Endothelial cell (in vitro differentiated cells): ENCODE data around the gene CARD11. TPM values are rescaled to one million over a fixed set of nuclear protein-coding genes. Genes with fewer than 3 reads are reported as not detected.

Experiments
- DNase-seq: peaks from one replicate; pipeline ENCODE4 v3.0.0; 2021; ENCODE audit warnings: low spot score
- H3K27ac Mint-ChIP-seq: one replicate; pipeline ENCODE4 v1.8.0; 2021; ENCODE audit warnings: mixed read lengths, inconsistent platforms; ENCODE audit not compliant: unreplicated experiment
- H3K27me3 Mint-ChIP-seq: one replicate; pipeline ENCODE4 v1.8.0; 2021; ENCODE audit warnings: mild to moderate bottlenecking, moderate library complexity, mixed read lengths, inconsistent platforms; ENCODE audit not compliant: unreplicated experiment
- H3K36me3 Mint-ChIP-seq: one replicate; pipeline ENCODE4 v1.8.0; 2021; ENCODE audit warnings: mild to moderate bottlenecking, low read depth, mixed read lengths, inconsistent platforms; ENCODE audit not compliant: unreplicated experiment
- H3K4me1 Mint-ChIP-seq: one replicate; pipeline ENCODE4 v1.8.0; 2021; ENCODE audit warnings: mild to moderate bottlenecking, mixed read lengths, inconsistent platforms; ENCODE audit not compliant: unreplicated experiment
- H3K4me3 Mint-ChIP-seq: one replicate; pipeline ENCODE4 v1.8.0; 2021; ENCODE audit warnings: mild to moderate bottlenecking, mixed read lengths, inconsistent platforms; ENCODE audit not compliant: unreplicated experiment
- H3K9me3 Mint-ChIP-seq: one replicate; pipeline ENCODE4 v1.8.0; 2021; ENCODE audit warnings: mixed read lengths, inconsistent platforms; ENCODE audit not compliant: unreplicated experiment
- total RNA-seq: library from RNA; stranded (reverse); fragmentation: NEBNext Ultra II Directional; extraction: Animal tissue kit (Norgen Biotek cat#: 25700); gene quantifications from one replicate; pipeline ENCODE4 v1.2.1, GENCODE V29; 2021; ENCODE audit not compliant: unreplicated experiment
- TF ChIP-seq, protein P1 (sequence below): fragments of 200-600 bp; sonication (generic); IDR thresholded peaks from one replicate; pipeline ENCODE4 v1.5.0; 2021; ENCODE audit warnings: antibody characterized with exemption; ENCODE audit not compliant: unreplicated experiment

CARD11 gene
- total RNA-seq, 1 donor from 2014 or later: 3.9 TPM

DNA sequence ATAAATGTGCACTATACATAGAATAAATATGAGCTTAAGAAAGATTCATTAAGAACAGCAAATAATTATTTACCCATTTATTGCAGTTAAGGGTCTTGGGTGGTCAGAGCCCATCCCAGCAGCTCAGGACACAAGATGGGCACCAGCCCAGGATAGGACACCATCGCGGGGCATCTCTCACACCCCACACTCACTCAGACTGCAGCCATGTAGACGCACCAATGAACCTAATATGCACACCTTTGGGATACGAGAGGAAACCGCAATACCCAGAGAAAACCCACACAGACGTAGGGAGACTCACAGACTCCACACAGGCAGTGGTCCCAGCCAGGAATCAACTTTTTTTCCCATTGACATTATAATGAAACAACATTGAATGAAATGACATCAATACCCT, 36.0 kb downstream of the CARD11 start:
- Mint-ChIP-seq H3K27me3 (peaks cover 7% of the 10 kb centered on the region), H3K4me3 (no peak overlapping the region), H3K36me3 (peaks cover 6% of the 10 kb centered on the region), H3K27ac (no peak overlapping the region), H3K4me1 (peaks cover 2% of the 10 kb centered on the region), H3K9me3 (no peaks in the 10 kb centered on the region)
- TF ChIP-seq, protein P1, sequence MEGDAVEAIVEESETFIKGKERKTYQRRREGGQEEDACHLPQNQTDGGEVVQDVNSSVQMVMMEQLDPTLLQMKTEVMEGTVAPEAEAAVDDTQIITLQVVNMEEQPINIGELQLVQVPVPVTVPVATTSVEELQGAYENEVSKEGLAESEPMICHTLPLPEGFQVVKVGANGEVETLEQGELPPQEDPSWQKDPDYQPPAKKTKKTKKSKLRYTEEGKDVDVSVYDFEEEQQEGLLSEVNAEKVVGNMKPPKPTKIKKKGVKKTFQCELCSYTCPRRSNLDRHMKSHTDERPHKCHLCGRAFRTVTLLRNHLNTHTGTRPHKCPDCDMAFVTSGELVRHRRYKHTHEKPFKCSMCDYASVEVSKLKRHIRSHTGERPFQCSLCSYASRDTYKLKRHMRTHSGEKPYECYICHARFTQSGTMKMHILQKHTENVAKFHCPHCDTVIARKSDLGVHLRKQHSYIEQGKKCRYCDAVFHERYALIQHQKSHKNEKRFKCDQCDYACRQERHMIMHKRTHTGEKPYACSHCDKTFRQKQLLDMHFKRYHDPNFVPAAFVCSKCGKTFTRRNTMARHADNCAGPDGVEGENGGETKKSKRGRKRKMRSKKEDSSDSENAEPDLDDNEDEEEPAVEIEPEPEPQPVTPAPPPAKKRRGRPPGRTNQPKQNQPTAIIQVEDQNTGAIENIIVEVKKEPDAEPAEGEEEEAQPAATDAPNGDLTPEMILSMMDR: no peak
- no peak for DNase-seq

DNA sequence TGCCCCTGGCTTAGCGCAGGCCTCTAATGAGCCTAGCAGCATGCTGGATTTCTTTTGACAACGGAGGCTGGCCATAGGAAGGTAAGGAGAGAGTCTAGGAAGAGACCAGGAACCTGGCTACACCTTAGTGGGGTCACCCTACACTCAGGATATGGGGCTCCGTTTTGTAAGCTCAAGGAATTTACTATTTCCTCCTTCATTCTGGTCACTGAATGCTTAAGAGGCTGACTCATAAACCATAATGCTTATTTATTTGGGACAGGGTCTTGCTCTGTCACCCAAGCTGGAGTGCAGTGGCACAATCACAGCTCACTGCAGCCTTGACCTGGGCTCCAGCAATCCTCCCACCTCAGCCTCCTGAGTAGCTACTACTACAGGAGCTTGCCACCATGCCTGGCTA, 38.4 kb downstream of the CARD11 start:
- peaks cover 6% of the 10 kb centered on the region for H3K36me3 Mint-ChIP-seq
- DNase-seq: no peak
- TF ChIP-seq, protein P1: no peak

DNA sequence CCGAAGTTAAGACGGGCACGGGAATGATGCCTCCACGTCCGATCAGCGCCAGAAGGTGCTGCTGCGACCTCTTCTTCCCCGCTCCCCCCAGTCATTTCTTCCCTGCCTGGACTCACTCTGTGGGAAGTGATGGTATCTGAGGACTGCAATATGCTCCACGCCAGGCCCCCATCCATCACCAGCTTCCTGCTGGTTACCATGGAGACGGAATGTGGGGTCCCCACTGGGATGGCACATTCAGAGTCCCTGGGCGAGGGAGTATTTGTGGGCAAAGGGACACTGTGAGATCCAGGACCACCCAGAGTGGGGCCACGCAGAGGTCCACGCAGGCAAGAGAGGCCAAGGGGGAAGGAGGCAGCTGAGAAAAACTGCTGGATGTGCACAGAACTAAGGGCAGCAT, 39.7 kb downstream of the CARD11 start:
- H3K27ac Mint-ChIP-seq: no peak overlapping the region

More for the DNA sequence above, 38.4 kb downstream of the CARD11 start:
- H3K27ac Mint-ChIP-seq: no peak overlapping the region
- peaks cover 4% of the 10 kb centered on the region for H3K27me3 Mint-ChIP-seq
- no peaks in the 10 kb centered on the region for H3K9me3 Mint-ChIP-seq
- H3K4me3 Mint-ChIP-seq: no peak overlapping the region
- H3K4me1 Mint-ChIP-seq: no peaks in the 10 kb centered on the region

DNA sequence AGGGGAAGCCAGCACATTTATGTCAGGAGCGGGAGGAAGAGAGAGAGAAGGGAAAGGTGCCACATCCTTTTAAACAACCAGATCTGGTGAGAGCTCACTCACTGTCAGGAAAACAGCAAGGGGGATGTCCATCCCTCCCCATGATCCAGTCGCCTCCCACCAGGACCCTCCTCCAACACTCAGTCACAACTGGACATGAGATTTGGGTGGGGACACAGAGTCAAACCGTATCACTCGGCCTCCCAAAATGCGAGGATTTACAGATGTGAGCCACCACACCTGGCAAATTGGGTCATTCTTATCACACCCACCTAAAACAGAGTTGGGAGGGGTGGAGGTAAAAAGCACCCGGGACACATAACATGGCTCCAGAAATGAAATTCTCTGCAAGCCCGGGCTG, 41.0 kb downstream of the CARD11 start:
- Mint-ChIP-seq H3K4me1 (no peaks in the 10 kb centered on the region), H3K27me3 (peaks cover 1% of the 10 kb centered on the region), H3K27ac (no peak overlapping the region), H3K4me3 (no peak overlapping the region), H3K36me3 (no peaks in the 10 kb centered on the region), H3K9me3 (no peaks in the 10 kb centered on the region)
- TF ChIP-seq, protein P1: no peak
- DNase-seq: no peak

More for the DNA sequence above, 39.7 kb downstream of the CARD11 start:
- DNase-seq: no peak
- H3K36me3 Mint-ChIP-seq: peaks cover 6% of the 10 kb centered on the region
- H3K27me3 Mint-ChIP-seq: peaks cover 1% of the 10 kb centered on the region
- H3K4me1 Mint-ChIP-seq: no peaks in the 10 kb centered on the region
- TF ChIP-seq, protein P1: no peak
- no peak overlapping the region for H3K4me3 Mint-ChIP-seq
- H3K9me3 Mint-ChIP-seq: no peaks in the 10 kb centered on the region

DNA sequence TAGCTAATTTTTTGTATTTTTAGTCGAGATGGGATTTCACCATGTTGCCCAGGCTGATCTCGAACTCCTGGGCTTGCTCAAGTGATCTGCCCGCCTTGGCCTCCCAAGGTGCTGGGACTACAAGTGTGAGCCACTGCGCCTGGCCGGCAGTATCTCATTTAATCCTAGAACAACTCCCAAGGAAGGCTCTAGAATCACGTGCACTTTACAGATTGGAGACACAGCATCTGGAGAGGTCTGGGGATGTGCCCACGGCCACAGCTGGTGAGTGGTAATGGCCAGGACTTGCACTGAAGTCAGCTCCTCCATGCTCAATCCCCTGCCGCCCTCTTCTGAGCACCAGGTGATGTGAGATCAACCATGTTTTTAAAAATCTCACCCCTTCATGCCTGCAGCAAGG, 43.1 kb downstream of the CARD11 start:
- no peaks in the 10 kb centered on the region for H3K9me3 Mint-ChIP-seq
- no peak for DNase-seq
- TF ChIP-seq, protein P1: no peak
- H3K36me3 Mint-ChIP-seq: no peaks in the 10 kb centered on the region
- no peaks in the 10 kb centered on the region for H3K4me1 Mint-ChIP-seq
- no peak overlapping the region for H3K4me3 Mint-ChIP-seq
- H3K27me3 Mint-ChIP-seq: no peaks in the 10 kb centered on the region
- no peak overlapping the region for H3K27ac Mint-ChIP-seq
